GM20431 (cell line): ENCODE results near the gene HSD11B1.
"Not testable (repeated sequence)": the region's sequence is repeated elsewhere in the genome, so short reads cannot be mapped to it uniquely, and the experiment has no call there.

Source experiments
- in situ Hi-C: fragments of 300-500 bp; cut with MseI, MboI; formaldehyde crosslinking; loops from one replicate; pipeline ENCODE4 v1.15.0; 2020; ENCODE audit warnings: low sequenced_read_pairs; ENCODE audit not compliant: unreplicated experiment

The HSD11B1 gene

DNA sequence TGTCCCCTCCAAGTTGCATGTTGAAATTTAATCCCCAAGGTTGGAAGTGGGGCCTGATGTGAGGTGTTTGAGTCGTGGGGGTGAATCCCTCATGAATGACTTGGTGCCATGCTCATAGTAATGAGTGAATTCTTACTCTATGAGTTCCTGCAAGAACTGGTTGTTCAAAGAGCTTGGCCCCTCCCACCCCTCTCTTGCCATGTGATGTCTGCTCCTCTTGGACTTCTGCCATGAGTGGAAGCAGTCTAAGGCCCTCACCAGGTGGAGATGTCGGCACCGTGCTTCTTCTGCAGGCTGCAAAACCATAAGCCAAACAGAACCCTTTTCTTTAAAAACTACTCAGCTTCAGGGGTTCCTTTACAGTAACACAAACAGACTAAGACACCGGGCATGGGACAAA lies 15.2 kb upstream of the HSD11B1 start:
- in situ Hi-C loops: no loop called here

DNA sequence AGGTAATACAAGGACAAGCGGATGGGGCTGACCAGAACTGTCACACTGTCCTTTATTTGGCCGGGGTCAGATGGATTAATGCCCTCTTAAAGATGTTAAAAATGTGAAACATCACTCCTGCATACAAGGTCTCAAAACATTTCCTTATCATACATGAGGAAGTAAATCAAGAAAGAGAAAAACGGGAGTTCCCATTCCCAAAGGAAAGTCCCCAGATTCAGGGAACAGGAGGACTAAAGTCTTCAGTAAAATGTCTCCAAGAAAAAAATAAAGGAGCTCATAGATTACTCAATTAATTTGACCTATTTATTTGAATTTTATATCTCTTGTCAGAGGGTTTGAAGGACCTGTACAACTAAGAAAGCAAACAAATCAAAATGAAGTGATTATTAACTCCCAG lies 13.4 kb upstream of the HSD11B1 start:
- in situ Hi-C loops: loop anchor here (10.0 kb wide), 1 partner anchor 116 kb away; no protein-coding TSS in a partner anchor

DNA sequence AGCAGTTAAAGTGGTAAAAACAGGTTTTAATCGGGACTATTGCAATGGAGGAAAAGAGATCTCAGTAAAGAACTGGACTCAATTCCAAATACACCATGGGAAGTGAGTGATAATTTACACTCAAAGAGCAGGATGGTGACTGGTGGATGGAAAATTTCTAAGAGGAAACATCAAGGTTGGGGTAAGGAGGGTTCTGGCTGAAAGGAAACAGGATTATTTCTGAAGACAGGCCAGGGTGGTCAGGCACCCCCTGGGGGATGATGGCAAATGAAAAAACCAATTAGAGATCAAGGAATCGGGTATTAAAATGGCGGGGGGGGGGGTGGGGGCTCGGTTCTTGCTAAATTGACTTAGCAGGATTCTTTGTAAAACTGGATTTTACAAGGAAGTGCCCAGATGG lies 12.3 kb upstream of the HSD11B1 start:
- in situ Hi-C loops: loop anchor here (10.0 kb wide), 1 partner anchor 117 kb away; no protein-coding TSS in a partner anchor

DNA sequence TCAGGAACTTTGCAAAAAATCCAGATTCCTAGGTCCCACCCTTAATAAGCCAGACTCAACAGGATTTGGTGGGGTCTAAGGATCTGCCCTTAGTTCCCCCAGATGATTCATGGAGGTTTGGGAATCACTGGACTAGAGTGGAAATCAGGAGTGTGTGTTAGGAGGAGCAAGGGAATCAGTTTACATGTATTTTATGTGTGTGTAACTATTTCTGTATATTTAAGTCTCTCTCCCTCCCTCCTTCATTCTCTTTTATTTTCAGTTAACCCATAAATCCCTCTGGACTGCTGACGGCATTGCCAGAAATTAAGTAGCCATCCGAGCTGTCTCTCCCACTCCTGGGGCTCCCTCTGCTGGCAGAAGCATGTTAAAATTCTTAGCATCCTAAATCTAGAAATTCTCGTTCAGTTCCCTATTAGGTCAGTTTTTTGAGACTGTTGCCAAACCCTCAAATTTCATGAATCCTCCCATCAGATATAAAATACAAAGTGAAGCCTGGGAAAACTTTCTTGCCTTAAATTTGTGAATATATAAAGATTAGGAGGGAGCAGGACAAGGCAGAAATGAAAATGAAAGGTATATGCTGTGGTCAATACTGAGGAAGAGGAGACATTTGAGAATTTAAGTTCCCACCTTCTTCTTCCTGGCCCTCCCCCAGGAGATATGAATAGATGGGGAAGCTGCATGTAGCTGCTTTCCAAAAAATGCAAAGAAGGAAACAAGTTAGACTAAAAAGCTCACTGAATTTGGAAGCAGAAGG lies 11.7 kb upstream of the HSD11B1 start:
- in situ Hi-C loops: loop anchor here (10.0 kb wide), 1 partner anchor 118 kb away; no protein-coding TSS in a partner anchor

DNA sequence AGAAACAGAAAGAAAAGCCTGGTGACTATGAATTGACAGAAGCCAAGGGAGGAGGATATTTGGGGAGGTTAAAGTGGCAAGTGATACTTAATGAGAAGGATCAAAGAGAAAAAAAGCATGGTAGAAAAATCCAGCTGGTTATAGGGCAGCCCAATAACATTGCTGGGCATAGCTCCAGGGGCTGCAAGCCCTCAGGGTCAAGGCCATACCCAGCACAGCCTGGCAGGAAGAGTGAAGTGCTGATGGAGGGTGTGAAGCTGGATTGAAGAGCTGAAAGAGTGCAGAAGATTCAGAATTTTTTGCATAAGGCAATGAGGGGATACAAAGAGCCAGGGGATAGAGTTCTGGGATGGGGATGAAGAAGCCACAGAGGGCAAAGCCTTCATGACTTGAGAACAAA lies 8.0 kb upstream of the HSD11B1 start:
- in situ Hi-C loops: loop anchor here (10.0 kb wide), 1 partner anchor 122 kb away; no protein-coding TSS in a partner anchor

DNA sequence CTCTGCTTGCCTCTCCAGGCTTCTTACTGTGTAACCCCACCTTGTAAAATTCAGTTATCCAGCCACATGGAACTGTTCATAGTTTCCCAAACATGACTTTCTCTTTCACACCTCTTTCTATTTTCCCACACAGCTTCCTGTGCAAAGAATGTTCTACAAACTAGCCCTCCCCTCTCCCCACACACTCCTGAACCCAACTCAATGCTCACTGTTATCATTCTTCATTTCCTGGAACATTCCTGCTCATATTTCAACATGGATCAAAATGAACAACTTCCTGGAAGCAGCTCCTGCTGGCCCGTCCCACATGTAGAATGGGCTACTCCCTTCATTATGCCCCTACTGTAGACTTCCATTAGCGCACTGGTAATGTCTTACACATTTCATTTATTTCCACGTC lies 7.5 kb upstream of the HSD11B1 start:
- in situ Hi-C loops: loop anchor here (10.0 kb wide), 1 partner anchor 122 kb away; no protein-coding TSS in a partner anchor

DNA sequence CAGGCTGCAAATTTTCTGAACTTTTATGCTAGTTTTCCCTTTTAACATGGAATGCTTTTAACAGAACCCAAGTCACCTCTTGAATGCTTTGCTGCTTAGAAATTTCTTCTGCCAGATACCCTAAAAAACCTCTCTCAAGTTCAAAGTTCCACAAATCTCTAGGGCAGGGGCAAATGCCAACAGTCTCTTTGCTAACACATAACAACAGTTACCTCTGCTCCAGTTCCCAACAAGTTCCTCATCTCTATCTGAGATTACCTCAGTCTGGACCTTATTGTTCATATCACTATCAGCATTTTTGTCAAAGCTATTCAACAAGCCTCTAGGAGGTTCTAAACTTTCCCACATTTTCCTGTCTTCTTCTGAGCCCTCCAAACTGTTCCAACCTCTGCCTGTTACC lies 4.0 kb upstream of the HSD11B1 start:
- in situ Hi-C loops: not testable (repeated sequence)

DNA sequence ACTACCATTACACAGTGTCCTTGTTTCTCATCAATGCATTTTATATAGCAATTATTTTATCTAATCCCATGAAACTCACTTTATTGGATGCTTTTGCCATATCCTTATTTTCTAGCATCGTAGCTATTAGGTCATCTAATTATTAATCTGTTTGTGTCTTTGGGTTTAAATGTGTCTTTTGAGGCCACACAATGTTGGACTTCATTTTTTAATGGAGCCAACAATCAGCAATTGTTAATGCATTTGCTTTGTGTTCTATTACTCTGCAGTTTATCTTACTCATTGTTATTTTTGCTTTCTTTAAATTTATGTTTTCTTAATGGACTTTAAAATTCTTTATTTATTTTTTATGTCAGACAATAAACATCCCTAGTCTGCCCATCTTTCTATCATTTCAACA lies 1.8 kb upstream of the HSD11B1 start:
- in situ Hi-C loops: no loop called here

DNA sequence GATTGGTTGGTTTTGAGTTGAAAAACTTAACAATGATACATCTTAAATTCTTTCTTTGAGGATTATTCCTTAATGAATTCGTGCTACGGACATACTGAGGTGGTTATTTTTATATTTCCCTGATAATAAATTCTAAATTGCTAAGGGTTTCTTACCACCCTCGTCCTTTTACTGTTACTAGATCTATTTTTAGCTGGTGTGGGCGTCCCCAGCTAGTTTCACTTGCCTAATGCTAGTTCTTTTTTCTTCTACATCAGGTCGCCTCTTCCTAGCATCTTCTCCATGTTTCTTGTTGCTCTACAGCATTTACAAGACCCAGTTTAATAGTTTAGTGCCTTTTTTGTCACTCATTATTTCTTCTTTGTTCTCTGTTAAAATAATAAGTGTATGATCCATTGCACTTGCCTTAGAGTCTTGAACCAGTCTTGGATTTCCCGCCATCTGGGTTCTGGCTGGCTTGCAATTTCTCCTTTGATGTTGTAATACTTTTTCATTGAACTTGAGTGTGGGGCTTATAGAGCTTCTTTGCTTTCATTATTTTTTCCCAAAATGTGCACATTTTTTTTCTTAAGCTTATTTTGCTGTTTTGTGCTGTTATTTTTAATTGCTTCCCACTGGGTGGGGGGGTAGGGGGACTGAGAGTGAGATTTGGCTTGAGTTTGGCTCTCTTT lies 677 bp upstream of the HSD11B1 start:
- in situ Hi-C loops: no loop called here

DNA sequence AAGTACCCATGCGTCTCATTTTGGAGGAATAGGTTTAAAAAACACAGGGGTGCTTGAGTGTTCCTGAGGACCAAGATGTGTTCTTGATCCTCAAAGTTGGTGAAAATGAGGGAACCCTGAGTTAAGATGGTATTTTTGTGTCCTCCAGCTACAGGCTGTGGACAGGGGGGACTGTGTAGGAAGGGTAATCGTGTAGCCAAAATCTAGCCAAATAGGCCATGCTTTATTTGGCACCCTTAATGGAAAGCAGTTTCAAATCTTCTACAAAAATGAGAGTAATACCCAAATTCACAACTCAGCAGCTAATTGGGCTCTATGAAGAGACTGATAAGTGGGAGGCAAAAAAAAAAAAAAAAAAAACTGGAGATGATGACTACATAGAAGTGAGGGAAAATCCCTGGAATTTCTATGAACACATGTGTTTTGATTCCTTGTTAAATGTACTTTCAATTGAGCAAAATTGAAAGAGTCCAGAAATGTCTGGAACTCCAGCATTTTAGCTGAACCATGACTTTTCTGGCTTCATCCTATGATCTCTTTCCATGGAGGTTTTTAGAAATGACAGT lies 470 bp downstream of the HSD11B1 start:
- in situ Hi-C loops: no loop called here

DNA sequence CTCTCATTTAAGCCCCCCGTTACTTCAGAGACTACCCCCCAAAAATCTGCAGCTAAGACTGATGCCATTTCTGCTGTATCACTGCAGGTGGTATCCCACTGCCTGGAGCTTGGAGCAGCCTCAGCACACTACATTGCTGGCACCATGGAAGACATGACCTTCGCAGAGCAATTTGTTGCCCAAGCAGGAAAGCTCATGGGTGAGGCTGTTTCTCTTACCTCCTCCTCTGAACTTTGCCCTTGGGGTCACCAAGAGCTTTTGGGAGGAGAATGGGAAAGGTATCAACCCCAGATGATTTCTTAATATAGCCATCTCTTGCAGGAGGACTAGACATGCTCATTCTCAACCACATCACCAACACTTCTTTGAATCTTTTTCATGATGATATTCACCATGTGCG lies 2.0 kb downstream of the HSD11B1 start:
- in situ Hi-C loops: no loop called here

DNA sequence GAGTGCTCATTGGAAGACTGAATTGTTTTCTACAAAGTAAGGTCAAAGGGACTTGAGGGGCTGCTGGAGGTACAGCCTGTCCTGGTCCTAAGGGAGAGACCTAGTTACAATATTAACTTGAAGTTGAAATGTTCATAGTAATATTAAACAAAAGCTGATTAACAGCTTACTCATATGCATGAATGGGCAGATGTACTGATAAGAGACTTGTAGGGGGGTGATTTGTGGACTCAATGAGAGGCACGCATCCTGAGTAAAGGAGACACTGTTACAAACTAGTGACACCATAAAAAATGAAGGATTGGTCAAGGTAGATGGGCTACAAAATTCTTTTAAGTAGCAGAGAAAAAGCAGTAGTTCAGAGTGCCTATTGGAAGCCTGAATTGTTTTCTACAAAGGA lies 2.7 kb downstream of the HSD11B1 start:
- in situ Hi-C loops: no loop called here

DNA sequence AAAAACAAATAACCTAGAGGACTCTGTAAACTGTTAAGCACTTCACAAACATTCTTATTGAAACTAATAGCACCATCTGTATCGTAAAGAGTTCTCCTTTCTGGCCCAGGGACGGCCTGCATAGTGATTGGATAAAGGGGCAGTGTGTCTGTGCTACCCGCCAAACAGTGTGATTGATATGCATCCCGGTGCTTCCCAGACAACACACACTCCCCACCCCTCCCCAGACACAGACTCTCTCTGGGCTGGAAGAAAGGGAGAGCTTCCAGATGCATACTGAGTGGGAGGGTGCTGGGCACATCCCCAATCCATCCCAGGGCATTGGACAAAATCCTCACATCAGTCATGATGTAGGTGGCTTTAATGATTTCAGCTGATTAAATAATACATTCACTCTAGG lies 3.7 kb downstream of the HSD11B1 start:
- in situ Hi-C loops: no loop called here

DNA sequence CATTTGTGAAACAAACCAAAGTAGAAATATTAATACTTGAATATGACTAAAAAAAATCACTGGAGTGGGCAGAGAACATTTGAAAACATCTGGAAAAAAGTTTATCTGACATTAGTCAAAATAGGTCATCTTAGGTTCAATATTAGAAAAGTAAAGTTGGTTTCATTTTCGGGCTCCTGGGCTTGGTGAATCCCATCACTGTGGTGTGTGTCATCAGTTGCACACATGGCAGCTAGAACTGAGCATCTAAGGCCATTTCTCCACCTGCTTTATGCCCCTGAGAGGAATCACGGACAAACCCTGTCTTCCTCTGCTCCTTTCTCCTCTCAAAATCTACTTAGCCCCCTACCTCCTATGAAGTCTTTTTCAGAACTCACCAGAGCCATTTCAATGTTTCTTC lies 5.4 kb downstream of the HSD11B1 start:
- in situ Hi-C loops: no loop called here

DNA sequence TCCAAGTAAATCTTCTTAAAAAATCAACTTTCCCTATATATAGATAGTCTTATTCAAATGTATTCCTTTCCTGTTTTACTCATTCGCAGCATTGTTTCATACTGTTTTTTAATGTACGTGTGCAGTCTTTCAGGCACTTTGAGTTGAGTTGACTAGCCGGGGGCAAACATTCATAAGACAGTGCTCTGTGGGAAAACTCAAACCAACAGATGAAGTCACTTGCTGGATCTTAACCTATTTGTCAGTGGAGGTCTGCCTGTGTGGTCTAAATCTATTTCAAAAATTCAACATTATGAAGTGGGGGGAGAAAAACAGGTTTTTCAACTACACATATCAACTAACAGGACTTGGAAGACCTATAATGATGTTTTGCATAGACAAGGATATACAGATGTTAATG lies 6.2 kb downstream of the HSD11B1 start:
- in situ Hi-C loops: no loop called here

DNA sequence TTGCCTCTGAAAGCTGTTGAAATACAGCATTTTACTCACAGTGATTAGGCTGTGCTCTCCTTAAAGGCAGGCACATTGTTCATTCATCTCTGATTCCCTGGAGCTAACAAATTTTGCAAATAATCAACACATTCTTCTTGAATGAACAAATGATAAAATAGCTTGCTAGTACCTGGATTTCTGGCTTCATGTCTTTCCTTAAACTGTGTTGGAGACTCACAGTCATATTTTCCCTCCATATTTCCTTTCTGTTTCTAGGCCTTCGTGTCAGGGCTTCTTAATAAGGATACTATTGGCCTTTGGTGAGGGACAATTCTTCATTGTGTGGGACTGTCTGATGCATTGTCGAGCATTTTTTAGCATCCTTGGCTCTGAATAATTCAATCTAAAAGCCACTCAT lies 9.7 kb downstream of the HSD11B1 start:
- in situ Hi-C loops: no loop called here

DNA sequence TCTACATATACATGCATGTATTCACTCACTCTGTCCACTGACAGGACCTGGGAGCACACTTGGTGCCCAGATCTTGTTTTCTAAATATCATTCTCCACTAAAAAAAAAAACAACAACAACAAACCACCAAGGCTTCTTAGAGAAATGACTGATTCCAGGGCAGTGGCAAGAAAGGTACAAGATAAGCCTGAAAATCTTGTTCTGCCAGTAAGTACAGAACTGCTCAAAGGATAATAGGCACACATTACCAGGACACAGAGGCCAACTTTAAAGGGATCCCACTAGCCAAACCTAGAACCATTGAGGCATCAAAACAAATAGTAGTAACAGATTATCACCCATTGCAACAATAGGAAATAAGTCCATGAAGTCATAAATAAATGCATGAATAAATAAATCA lies 10.7 kb downstream of the HSD11B1 start:
- in situ Hi-C loops: no loop called here

DNA sequence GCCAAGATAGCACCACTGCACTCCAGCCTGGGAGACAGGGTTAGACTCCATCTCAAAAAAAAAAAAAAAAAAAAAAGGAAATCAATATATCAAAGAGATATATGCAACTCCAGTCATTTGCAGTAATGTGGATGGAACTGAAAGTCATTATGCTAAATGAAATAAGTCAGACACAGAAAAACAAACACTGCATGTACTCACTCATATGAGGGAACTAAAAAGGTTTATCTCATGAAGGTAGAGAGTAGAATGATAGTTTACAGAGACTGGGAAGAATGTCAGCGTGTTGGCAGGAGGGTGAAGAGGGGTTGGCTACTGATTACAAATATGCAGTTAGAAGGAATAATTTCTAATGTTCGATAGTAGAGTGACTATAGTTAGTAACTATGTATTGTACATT lies 13.2 kb downstream of the HSD11B1 start:
- in situ Hi-C loops: no loop called here

DNA sequence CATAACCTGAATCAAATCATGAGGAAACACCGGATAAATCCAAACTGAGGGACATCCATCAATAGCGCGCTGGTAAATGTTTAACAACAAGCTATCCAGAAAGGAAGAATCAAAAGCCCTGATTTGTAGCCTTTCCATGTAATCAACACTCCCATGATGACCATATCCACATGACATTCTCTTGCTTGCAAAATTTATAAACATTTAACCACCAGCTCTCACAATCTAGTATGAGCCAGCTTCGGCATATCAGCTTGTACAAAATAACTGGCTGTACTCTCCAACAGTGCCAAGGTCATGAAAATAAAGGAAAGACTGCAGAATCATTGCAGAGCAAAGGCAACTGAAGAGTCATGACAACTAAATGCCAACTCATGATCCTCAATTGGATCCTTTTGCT lies 15.7 kb downstream of the HSD11B1 start:
- in situ Hi-C loops: no loop called here

DNA sequence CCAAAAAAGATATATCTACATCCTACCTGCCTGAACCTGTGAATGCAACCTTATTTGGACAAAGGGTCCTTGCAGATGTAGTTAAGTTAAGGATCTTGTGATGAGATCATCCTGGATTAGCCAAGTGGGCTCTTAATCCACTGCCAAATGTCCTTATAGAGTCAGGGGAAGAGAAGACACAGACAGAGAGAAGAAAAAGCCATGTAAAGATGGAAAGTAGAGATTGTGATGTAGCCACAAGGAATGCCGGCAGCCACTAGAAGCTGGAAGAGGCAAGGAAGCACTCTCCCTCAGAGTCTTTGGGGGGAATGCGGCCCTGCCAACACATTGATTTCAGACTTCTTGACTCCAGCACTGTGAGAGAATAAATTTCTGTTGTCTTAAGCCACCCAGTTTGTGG lies 16.2 kb downstream of the HSD11B1 start:
- in situ Hi-C loops: no loop called here

DNA sequence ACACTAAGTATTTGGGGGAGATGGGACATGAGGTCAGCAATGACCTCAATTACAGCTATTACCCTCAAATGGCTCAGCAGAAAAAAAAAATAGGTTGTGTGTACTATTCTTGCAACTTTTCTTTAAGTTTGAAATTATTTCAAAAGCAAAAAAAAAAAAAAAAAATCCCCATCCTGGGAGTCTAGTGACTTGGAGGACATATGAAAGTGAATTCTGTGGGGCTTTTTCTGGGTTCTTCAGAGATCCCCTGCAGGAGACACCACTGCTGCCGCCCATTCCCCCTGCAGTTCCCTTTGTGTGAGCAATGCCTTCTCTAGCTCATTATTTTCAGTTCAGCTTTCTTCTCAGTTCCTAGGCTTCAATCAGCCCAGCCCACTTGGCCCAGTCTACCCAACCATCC lies 16.7 kb downstream of the HSD11B1 start:
- in situ Hi-C loops: no loop called here
